ENCODE results near the gene LDLRAD3.

DNA sequence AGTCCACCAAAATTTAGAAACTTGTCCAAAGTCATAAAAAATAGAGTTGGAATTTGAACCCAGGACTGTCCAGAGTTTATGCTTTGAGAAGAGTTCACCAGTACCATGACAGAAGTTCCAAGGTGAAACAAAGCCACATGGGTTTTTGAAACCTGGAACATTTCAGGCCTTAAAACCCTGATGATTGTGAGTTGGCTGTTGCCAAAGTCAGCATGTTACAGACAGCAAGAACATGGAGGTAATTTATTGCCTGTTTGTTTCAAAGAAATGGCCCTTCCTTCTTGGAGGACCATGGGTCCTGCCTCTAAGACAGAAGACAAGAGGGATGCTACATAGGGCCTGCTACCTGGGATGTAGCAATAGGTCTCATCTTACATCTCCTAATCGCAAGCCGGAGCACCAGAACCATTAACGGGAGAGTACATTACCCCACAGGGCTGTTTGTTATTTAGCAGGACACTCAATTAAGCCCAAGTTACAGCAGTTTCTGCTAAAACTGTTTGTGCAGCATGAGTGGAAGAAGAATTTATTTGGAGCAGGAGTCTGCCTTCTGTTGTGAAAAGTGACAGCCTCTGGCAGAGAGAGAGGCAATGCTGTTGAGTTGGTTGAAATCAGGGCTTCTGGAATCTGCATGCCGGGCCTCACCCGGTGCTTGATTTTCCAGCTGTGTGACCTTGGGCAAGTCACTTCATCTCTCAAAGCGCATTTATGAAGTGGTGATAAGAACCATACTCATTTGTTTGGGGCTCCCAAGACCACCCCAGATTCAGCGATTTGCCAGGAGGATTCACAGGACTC lies 136.2 kb downstream of the LDLRAD3 start:
- no peak for TF ChIP-seq POLR2A (IDR thresholded peaks at IDR 0.05)
- TF ChIP-seq, protein P1, sequence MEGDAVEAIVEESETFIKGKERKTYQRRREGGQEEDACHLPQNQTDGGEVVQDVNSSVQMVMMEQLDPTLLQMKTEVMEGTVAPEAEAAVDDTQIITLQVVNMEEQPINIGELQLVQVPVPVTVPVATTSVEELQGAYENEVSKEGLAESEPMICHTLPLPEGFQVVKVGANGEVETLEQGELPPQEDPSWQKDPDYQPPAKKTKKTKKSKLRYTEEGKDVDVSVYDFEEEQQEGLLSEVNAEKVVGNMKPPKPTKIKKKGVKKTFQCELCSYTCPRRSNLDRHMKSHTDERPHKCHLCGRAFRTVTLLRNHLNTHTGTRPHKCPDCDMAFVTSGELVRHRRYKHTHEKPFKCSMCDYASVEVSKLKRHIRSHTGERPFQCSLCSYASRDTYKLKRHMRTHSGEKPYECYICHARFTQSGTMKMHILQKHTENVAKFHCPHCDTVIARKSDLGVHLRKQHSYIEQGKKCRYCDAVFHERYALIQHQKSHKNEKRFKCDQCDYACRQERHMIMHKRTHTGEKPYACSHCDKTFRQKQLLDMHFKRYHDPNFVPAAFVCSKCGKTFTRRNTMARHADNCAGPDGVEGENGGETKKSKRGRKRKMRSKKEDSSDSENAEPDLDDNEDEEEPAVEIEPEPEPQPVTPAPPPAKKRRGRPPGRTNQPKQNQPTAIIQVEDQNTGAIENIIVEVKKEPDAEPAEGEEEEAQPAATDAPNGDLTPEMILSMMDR (IDR thresholded peaks at IDR 0.05 in 8 of 11, conservative IDR thresholded peaks at IDR 0.05 in 3 of 11): no peak

Measured in spleen (tissue), 7 donors.